T-cell (primary cell): Measurements from ENCODE around the gene GRAMD2B. TPM values are rescaled to one million over a fixed set of nuclear protein-coding genes. Genes with fewer than 3 reads are reported as not detected.

ENCODE experiments used
- ATAC-seq, 4 experiments: fragments of 200-7000 bp in 3 of 4; fragments of 150-1000 bp in 1 of 4; cut with Tn5 transposase; replicated peaks in 1 of 4; 1 replicate in 3 of 4; 2 replicates in 1 of 4; pipeline ENCODE4 v1.10.0; 2021; ENCODE audit warnings: moderate library complexity in 3 of 4, mild to moderate bottlenecking in 2 of 4, moderate number of reproducible peaks in 1 of 4
- CTCF ChIA-PET, 2 donors: fragments of 300-600 bp; sonication (Branson Sonifier 250); formaldehyde crosslinking; loops; one replicate each; lab custom pipeline; 2022; ENCODE audit warnings: antibody characterized with exemption in 2 of 2; lab: Charles Lee
- POLR2A ChIA-PET, 2 donors: fragments of 300-600 bp; sonication (Branson Sonifier 250); formaldehyde crosslinking; loops; one replicate each; lab custom pipeline; 2022; ENCODE audit warnings: antibody characterized with exemption in 2 of 2; lab: Charles Lee
- DNase-seq, 35 experiments: peaks; one replicate each; pipeline versions ENCODE4 v3.0.0 to v3.0.0-alpha.2; 2013 to 2023
- H3K27ac ChIP-seq: one replicate; pipeline ENCODE4 v1.5.1; 2013; ENCODE audit warnings: low read length
- H3K27me3 ChIP-seq, 2 experiments: replicated peaks in 1 of 2; 1 replicate in 1 of 2; 2 replicates in 1 of 2; pipeline versions ENCODE4 v1.6.1 to v1.7.0; 2013; ENCODE audit warnings: low read length in 1 of 2, mixed read lengths in 1 of 2; ENCODE audit not compliant: control insufficient read depth in 2 of 2, insufficient read depth in 2 of 2; ENCODE audit errors: extremely low read depth in 1 of 2
- H3K36me3 ChIP-seq, 2 donors: 1 replicate in 1 of 2; 2 replicates in 1 of 2; pipeline versions ENCODE4 v1.6.1 to v1.7.0; 2013; ENCODE audit warnings: low read length in 1 of 2; ENCODE audit not compliant: control insufficient read depth in 2 of 2, insufficient read depth in 1 of 2; ENCODE audit errors: extremely low read depth in 1 of 2
- H3K4me1 ChIP-seq, 2 experiments: 1 replicate in 1 of 2; 2 replicates in 1 of 2; pipeline versions ENCODE4 v1.6.1 to v1.7.0; 2013; ENCODE audit warnings: low read length in 2 of 2, mixed read lengths in 1 of 2; ENCODE audit not compliant: insufficient read depth in 2 of 2, control insufficient read depth in 1 of 2; ENCODE audit errors: extremely low read depth in 1 of 2
- H3K4me3 ChIP-seq, 2 donors: 1 replicate in 1 of 2; 2 replicates in 1 of 2; pipeline versions ENCODE4 v1.5.1 to v1.7.0; 2013; ENCODE audit warnings: mild to moderate bottlenecking in 2 of 2, low read length in 1 of 2, moderate library complexity in 1 of 2; ENCODE audit not compliant: control insufficient read depth in 1 of 2; ENCODE audit errors: extremely low read depth in 1 of 2
- H3K9me3 ChIP-seq: 2 replicates; pipeline ENCODE4 v1.7.0; 2013
- H3K27ac Mint-ChIP-seq, 2 donors: one replicate each; pipeline ENCODE4 v1.8.0; 2020 to 2021; ENCODE audit warnings: mild to moderate bottlenecking in 2 of 2, mixed read lengths in 2 of 2
- H3K27me3 Mint-ChIP-seq, 2 donors: one replicate each; pipeline ENCODE4 v1.8.0; 2021 to 2022; ENCODE audit warnings: mixed read lengths in 2 of 2
- H3K36me3 Mint-ChIP-seq: one replicate; pipeline ENCODE4 v1.8.0; 2021; ENCODE audit warnings: mixed read lengths
- H3K4me1 Mint-ChIP-seq, 3 donors: one replicate each; pipeline ENCODE4 v1.8.0; 2020 to 2022; ENCODE audit warnings: mixed read lengths in 3 of 3, mild to moderate bottlenecking in 1 of 3
- H3K4me3 Mint-ChIP-seq, 3 donors: one replicate each; pipeline ENCODE4 v1.8.0; 2020 to 2022; ENCODE audit warnings: mild to moderate bottlenecking in 3 of 3, mixed read lengths in 3 of 3, moderate library complexity in 3 of 3
- H3K9me3 Mint-ChIP-seq, 3 donors: one replicate each; pipeline ENCODE4 v1.8.0; 2020 to 2022; ENCODE audit warnings: mixed read lengths in 3 of 3
- WGBS: methylation state at CpG from one replicate; pipeline ENCODE4 v1.1.5; 2013; ENCODE audit warnings: missing lambda C conversion rate; ENCODE audit not compliant: insufficient coverage; 5-methylcytosine and 5-hydroxymethylcytosine counted together
- total RNA-seq, 35 experiments: library from RNA in 6 of 35; stranded (reverse) in 6 of 35; fragments of 120-200 nt in 1 of 35; gene quantifications; one replicate each; pipeline versions ENCODE4 v1.2.1 to v1.2.4 and lab custom pipeline; 2013 to 2026

GRAMD2B gene
- total RNA-seq, 5 donors from 2014 or later (not counting 1 experiment from before 2014, with no cell fraction given) = 5.7 to 14.1 (median 6.0) TPM

DNA sequence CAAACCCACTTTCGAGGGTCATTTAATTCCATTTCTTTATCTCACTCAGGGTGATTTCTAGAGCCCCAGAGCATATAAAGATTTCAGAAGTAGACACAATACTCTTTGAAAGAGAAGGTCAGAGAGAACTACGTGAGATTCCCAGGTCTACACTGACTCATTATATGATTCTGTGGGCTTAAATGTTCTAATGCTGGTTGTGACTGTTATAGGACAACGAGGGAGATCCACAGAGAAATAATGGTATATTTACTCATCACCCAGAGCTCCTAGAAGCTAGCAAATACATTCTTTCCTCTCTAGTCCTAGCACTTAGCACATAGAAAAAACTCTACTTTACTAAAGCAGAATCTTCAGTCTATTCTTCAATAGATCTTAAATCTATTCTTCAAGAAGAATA lies 39.4 kb upstream of the GRAMD2B start:
- H3K4me1 ChIP-seq = no peaks in the 10 kb centered on the region
- no peak overlapping the region for H3K27ac ChIP-seq
- H3K27me3 Mint-ChIP-seq = peaks cover 4% of the 10 kb centered on the region in 2 donors
- H3K9me3 ChIP-seq = no peaks in the 10 kb centered on the region
- CTCF ChIA-PET = no interaction called here
- no peaks in the 10 kb centered on the region for H3K4me1 Mint-ChIP-seq
- no peak for DNase-seq
- H3K9me3 Mint-ChIP-seq = peaks cover 8 to 11% (median 9%) of the 10 kb centered on the region in 3 donors
- WGBS = no CpG with 5 or more reads among the region's 3 CpGs
- no peak overlapping the region for H3K4me3 ChIP-seq
- H3K4me3 Mint-ChIP-seq = no peak overlapping the region
- no peaks in the 10 kb centered on the region for H3K36me3 Mint-ChIP-seq
- POLR2A ChIA-PET = no interaction called here
- no peak overlapping the region for H3K27ac Mint-ChIP-seq
- no peaks in the 10 kb centered on the region for H3K36me3 ChIP-seq
- no peak for ATAC-seq
- no peaks in the 10 kb centered on the region for H3K27me3 ChIP-seq

DNA sequence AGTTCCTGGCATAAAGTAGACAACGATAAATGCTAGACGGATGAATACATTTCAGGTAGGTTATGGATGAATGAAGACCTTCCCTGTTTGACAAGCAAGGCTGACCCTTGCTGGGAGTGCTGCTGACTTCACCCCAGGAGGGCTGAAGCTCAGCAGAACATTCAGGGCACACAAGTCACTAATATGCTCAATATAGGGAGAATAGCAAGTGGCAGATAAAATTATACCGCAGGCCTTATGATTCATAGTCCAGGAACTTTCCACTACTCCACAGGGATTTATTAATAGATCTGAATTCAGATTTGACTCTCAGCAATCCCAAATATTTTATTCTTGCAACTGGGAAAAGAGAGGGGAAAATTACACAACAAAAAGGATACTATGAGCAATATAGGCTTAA lies 38.2 kb upstream of the GRAMD2B start:
- Mint-ChIP-seq H3K27me3 (peaks cover 4% of the 10 kb centered on the region in 2 donors), H3K4me1 (no peaks in the 10 kb centered on the region), H3K36me3 (no peaks in the 10 kb centered on the region), H3K4me3 (no peak overlapping the region), H3K27ac (no peak overlapping the region), H3K9me3 (peaks cover 8 to 11% (median 9%) of the 10 kb centered on the region in 3 donors)
- WGBS = no CpG with 5 or more reads among the region's 3 CpGs
- Histone ChIP-seq H3K27me3 (no peaks in the 10 kb centered on the region), H3K9me3 (no peaks in the 10 kb centered on the region), H3K36me3 (no peaks in the 10 kb centered on the region), H3K4me1 (no peaks in the 10 kb centered on the region), H3K4me3 (no peak overlapping the region), H3K27ac (no peak overlapping the region)
- no peak for DNase-seq
- ChIA-PET POLR2A (no interaction called here), CTCF (no interaction called here)
- ATAC-seq = no peak

DNA sequence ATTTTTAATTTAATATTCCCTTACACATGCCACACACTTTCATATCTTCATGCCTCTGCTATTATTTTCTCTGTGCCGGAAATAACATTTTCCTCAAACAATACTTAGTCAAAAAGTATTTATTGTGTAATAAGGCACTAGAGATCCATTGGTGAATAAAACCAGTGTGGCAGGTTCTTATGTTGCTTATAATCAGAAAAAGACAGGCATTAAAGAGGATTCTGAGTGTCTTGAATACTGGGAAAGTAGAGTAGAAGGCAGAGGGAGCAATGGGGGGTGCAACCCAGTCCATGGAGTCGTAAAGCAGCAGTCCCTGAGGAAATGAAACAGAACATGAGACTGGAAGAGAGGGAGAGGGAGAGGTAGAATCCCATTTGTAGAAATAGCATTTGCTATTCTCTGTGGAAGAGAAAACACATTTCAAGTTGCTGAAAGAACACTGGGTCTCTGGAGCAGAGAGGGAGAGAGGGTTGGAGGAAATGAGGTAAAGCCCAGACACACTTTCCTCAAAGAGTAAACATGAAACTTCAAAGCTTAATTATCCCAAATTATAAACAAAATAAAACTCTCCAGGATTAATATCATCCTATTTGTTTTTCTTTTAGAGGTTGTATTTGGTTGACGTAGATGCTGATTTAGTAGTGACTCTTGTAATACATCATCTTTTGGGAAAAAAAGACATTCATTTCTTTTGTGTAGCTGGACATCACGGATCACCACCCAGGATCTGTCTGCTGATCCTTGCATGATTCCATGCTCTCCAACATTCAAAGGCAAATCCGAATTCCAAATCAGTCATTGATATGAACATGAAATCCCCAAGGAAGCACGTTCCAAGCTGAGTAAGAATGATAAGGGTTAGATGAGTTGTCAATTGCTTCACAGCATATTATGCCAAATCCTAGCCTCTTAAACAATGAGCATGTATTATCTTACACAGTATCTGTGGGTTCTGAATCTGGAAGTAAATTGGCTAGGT lies 37.4 kb upstream of the GRAMD2B start:
- Mint-ChIP-seq H3K27ac (no peak overlapping the region), H3K36me3 (no peaks in the 10 kb centered on the region), H3K4me3 (no peak overlapping the region), H3K4me1 (no peaks in the 10 kb centered on the region), H3K9me3 (peaks cover 8 to 11% (median 9%) of the 10 kb centered on the region in 3 donors), H3K27me3 (peaks cover 4% of the 10 kb centered on the region in 2 donors)
- Histone ChIP-seq H3K9me3 (no peaks in the 10 kb centered on the region), H3K27me3 (no peaks in the 10 kb centered on the region), H3K4me1 (no peaks in the 10 kb centered on the region), H3K36me3 (no peaks in the 10 kb centered on the region), H3K27ac (no peak overlapping the region), H3K4me3 (no peak overlapping the region)
- ChIA-PET CTCF (no interaction called here), POLR2A (interaction anchor here in 1 of 2 donors (0.6 kb wide), 1 partner anchor 64 kb away, joined by 3 read pairs; no protein-coding TSS in a partner anchor)
- 86% methylated on average over 1 of the region's 6 CpGs for WGBS
- no peak for ATAC-seq
- DNase-seq = no peak

DNA sequence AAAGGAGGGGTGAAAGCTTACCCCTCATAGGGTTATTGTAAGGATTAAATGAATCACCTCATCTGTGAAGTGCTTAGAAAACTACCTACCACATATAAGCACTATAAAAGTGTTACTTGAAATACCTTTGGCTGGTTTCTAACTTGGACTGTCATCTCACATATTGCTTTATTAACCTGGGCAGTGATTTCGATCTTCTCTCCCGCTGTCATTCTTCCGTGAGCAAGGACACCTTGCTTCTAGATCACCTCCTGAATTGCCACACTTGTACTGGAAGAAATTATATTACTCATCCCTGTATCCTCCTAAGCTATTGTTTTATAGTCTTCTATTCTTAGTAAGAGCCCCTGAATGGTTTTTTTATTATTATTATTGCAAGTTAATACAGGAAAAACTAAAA lies 34.0 kb upstream of the GRAMD2B start:
- no peak overlapping the region for H3K27ac Mint-ChIP-seq
- Histone ChIP-seq H3K36me3 (no peaks in the 10 kb centered on the region), H3K27me3 (no peaks in the 10 kb centered on the region), H3K9me3 (no peaks in the 10 kb centered on the region), H3K27ac (no peak overlapping the region), H3K4me3 (no peak overlapping the region), H3K4me1 (no peaks in the 10 kb centered on the region)
- CTCF ChIA-PET = interaction anchor here in 1 of 2 donors (0.5 kb wide), 1 partner anchor 154 kb away, joined by 3 read pairs; no protein-coding TSS in a partner anchor
- no CpG with 5 or more reads among the region's 3 CpGs for WGBS
- no peaks in the 10 kb centered on the region for H3K4me1 Mint-ChIP-seq
- H3K27me3 Mint-ChIP-seq = peaks cover 4% of the 10 kb centered on the region in 2 donors
- H3K36me3 Mint-ChIP-seq = no peaks in the 10 kb centered on the region
- no peak for ATAC-seq
- H3K4me3 Mint-ChIP-seq = no peak overlapping the region
- H3K9me3 Mint-ChIP-seq = peaks cover 0 to 4% (median 3%) of the 10 kb centered on the region in 3 donors
- POLR2A ChIA-PET = no interaction called here
- no peak for DNase-seq

DNA sequence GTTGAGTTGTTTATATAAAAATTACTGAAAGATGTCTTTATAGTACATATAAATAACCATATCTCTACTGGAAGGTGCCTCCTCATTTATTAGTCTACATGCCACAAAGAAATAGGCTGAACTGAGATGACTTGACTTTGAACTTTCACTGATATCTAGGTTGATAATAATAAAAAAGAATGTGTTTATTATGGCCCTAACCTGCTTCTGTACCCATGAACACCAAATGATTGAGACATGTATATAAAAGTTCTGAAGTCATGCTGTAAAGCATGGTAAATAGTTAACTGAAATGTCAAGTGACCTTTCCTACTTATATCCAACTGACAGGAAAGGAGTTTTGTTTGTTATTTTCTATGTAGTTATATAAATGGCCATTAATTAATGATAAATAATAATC lies 33.2 kb upstream of the GRAMD2B start:
- CTCF ChIA-PET = no interaction called here
- no peaks in the 10 kb centered on the region for H3K27me3 ChIP-seq
- H3K4me3 ChIP-seq = no peak overlapping the region
- H3K36me3 ChIP-seq = no peaks in the 10 kb centered on the region
- Mint-ChIP-seq H3K27ac (no peak overlapping the region), H3K4me1 (no peaks in the 10 kb centered on the region), H3K36me3 (no peaks in the 10 kb centered on the region), H3K27me3 (peaks cover 2 to 4% of the 10 kb centered on the region in 2 donors), H3K9me3 (peaks cover 0 to 4% (median 3%) of the 10 kb centered on the region in 3 donors), H3K4me3 (no peak overlapping the region)
- H3K4me1 ChIP-seq = no peaks in the 10 kb centered on the region
- POLR2A ChIA-PET = no interaction called here
- ATAC-seq (no peak), DNase-seq (no peak)
- no peak overlapping the region for H3K27ac ChIP-seq
- H3K9me3 ChIP-seq = no peaks in the 10 kb centered on the region

DNA sequence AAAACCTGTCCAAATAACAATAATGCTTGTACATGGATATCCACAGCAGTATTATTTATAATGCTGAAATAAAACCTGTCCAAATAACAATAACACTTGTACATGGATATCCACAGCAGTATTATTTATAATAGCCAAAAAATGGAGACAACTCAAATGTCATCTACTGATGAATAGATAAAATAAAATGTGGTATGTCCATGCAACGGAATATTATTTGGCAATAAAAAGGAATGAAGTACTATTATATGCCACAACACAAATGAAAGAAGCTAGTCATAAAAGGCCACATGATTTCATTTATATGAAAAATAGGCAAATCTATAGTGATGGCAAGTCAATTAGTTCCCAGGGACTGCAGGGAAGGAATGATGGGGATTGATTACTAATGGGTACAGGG lies 31.8 kb upstream of the GRAMD2B start:
- Histone ChIP-seq H3K9me3 (no peaks in the 10 kb centered on the region), H3K27ac (no peak overlapping the region), H3K4me1 (no peaks in the 10 kb centered on the region), H3K36me3 (no peaks in the 10 kb centered on the region), H3K4me3 (no peak overlapping the region), H3K27me3 (no peaks in the 10 kb centered on the region)
- no peaks in the 10 kb centered on the region for H3K4me1 Mint-ChIP-seq
- no peak overlapping the region for H3K27ac Mint-ChIP-seq
- no peaks in the 10 kb centered on the region for H3K36me3 Mint-ChIP-seq
- no peaks in the 10 kb centered on the region for H3K27me3 Mint-ChIP-seq
- CTCF ChIA-PET = no interaction called here
- H3K9me3 Mint-ChIP-seq = peaks cover 0 to 4% (median 3%) of the 10 kb centered on the region in 3 donors
- ATAC-seq = no peak
- no peak for DNase-seq
- H3K4me3 Mint-ChIP-seq = no peak overlapping the region
- POLR2A ChIA-PET = no interaction called here
- WGBS = no CpG with 5 or more reads among the region's 1 CpG
